ENCODE data around the gene ADNP. TPM values are rescaled to one million over a fixed set of nuclear protein-coding genes. Genes with fewer than 3 reads are reported as not detected.
A peak's percentile ranks its signal among the peaks of the same experiment; 100 is the strongest.

The ADNP gene
- total and polyA plus RNA-seq, 2 experiments from 2014 or later, result 13.1 to 43.7 TPM

DNA sequence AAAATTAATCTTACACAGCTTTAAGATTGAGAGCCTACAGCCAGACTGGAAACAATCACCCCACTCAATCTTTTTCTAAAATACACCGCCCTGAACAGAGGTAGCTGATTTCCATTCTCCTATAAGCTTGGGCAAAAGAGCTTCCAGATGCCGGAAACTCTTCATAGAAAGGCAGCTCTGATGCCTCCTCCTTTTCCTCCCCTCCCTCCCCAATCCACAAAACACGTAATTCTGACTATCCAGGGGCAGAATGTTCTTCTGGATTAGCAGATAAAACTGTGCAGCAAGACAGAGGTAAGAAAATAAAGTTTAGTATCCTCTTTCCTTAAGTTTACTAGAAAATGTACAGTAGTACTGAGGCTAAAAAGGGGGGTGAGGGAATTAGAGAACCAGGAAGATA lies 15.8 kb downstream of the ADNP start:
- no peak for DNase-seq (ENCODE audit: low spot score)
- Histone ChIP-seq H3K9me2 (replicated peaks; ENCODE audit: insufficient read depth) (no peaks in the 10 kb centered on the region), H3K27me3 (no peaks in the 10 kb centered on the region), H3K79me2 (peaks cover 98% of the 10 kb centered on the region), H3K4me3 (no peak overlapping the region), H2AFZ (no peak overlapping the region), H3K36me3 (replicated peaks; ENCODE audit: insufficient read depth, low read depth) (no peaks in the 10 kb centered on the region), H3K9me3 (ENCODE audit: low read depth) (no peaks in the 10 kb centered on the region), H4K20me1 (ENCODE audit: insufficient read depth, poor library complexity, severe bottlenecking) (peaks cover 99% of the 10 kb centered on the region), H3K27ac (peak overlapping the region; percentile 41), H3K4me1 (ENCODE audit: insufficient read depth) (peaks cover 72% of the 10 kb centered on the region), H3K4me2 (peak overlapping the region; percentile 44)
- no peak for TF ChIP-seq EZH2 (IDR thresholded peaks at IDR 0.05; ENCODE audit: borderline replicate concordance)
- no peak for TF ChIP-seq EZH2phosphoT487 (IDR thresholded peaks at IDR 0.05; ENCODE audit: low read depth, severe bottlenecking, unreplicated experiment)
- TF ChIP-seq, protein P1, sequence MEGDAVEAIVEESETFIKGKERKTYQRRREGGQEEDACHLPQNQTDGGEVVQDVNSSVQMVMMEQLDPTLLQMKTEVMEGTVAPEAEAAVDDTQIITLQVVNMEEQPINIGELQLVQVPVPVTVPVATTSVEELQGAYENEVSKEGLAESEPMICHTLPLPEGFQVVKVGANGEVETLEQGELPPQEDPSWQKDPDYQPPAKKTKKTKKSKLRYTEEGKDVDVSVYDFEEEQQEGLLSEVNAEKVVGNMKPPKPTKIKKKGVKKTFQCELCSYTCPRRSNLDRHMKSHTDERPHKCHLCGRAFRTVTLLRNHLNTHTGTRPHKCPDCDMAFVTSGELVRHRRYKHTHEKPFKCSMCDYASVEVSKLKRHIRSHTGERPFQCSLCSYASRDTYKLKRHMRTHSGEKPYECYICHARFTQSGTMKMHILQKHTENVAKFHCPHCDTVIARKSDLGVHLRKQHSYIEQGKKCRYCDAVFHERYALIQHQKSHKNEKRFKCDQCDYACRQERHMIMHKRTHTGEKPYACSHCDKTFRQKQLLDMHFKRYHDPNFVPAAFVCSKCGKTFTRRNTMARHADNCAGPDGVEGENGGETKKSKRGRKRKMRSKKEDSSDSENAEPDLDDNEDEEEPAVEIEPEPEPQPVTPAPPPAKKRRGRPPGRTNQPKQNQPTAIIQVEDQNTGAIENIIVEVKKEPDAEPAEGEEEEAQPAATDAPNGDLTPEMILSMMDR (IDR thresholded peaks at IDR 0.05; ENCODE audit: poor library complexity), result no peak
- 42% methylated on average over 3 of the region's 3 CpGs for WGBS (ENCODE audit: low lambda C conversion rate, missing lambda C conversion rate)

DNA sequence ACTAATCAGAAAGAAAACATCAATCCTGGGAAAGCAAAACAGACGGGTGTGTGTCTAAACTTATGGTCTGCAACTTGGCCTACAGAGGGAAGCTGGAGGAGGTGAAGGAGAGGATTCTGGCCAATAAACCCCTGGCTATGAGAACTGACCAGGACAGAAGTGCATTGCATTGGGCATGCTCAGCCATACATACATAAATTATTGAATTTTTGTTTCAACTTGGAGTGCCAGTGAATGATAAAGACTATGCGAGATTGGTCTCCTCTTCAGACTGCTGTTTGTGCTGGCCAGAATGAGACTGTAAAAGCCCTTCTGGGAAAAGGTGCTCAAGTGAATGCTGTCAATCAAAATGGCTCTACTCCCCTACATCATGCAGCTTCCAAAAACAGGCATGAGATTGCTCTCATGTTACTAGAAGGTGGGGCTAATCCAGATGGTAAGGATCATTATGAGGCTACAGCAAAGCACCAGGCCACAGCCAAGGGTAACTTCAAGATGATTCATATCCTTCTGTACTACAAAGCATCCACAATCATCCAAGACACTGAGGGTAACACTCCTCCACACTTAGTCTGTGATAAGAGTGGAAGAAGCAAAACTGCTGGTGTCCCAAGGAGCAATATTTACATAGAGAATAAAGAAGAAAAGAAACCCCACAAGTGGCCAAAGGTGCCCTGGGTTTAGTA lies 17.4 kb downstream of the ADNP start:
- TF ChIP-seq, protein P1 (IDR thresholded peaks at IDR 0.05; ENCODE audit: poor library complexity), result no peak
- Histone ChIP-seq H3K9me2 (replicated peaks; ENCODE audit: insufficient read depth) (no peaks in the 10 kb centered on the region), H3K9me3 (ENCODE audit: low read depth) (no peaks in the 10 kb centered on the region), H3K4me3 (no peak overlapping the region), H3K4me2 (no peak overlapping the region), H3K27me3 (no peaks in the 10 kb centered on the region), H4K20me1 (ENCODE audit: insufficient read depth, poor library complexity, severe bottlenecking) (peaks cover 98% of the 10 kb centered on the region), H3K27ac (no peak overlapping the region), H3K36me3 (replicated peaks; ENCODE audit: insufficient read depth, low read depth) (no peaks in the 10 kb centered on the region), H3K79me2 (peaks cover 98% of the 10 kb centered on the region), H3K4me1 (ENCODE audit: insufficient read depth) (peaks cover 68% of the 10 kb centered on the region), H2AFZ (no peak overlapping the region)
- no peak for DNase-seq (ENCODE audit: low spot score)
- 66% methylated on average over 2 of the region's 2 CpGs for WGBS (ENCODE audit: low lambda C conversion rate, missing lambda C conversion rate)

DNA sequence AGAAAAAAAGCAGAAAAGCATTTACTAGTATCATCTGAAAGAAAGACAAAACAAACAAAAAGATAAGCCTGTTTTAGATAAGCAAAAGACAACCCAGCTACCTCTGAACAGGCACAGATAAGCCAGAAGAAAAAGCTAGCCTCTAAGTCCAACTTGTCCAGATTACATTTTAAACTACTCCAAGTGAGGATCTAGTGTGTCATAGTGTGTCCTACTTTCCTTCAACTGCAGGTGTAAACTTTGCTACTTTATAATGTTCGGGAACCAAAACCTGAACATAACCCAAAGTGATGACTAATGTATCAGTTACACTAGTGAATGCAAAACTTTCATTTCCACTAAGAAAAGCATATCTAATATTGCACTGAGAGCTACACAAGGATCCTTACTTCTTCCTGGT lies 19.5 kb downstream of the ADNP start:
- H2AFZ ChIP-seq, result no peak overlapping the region
- H3K4me3 ChIP-seq, result no peak overlapping the region
- peaks cover 98% of the 10 kb centered on the region for H3K79me2 ChIP-seq
- H3K27me3 ChIP-seq, result no peaks in the 10 kb centered on the region
- WGBS (ENCODE audit: low lambda C conversion rate, missing lambda C conversion rate), result 73% methylated on average over 1 of the region's 1 CpG
- H3K36me3 ChIP-seq (replicated peaks; ENCODE audit: insufficient read depth, low read depth), result no peaks in the 10 kb centered on the region
- H4K20me1 ChIP-seq (ENCODE audit: insufficient read depth, poor library complexity, severe bottlenecking), result peaks cover 97% of the 10 kb centered on the region
- H3K9me2 ChIP-seq (replicated peaks; ENCODE audit: insufficient read depth), result no peaks in the 10 kb centered on the region
- peaks cover 54% of the 10 kb centered on the region for H3K4me1 ChIP-seq (ENCODE audit: insufficient read depth)
- no peaks in the 10 kb centered on the region for H3K9me3 ChIP-seq (ENCODE audit: low read depth)
- H3K27ac ChIP-seq, result peak overlapping the region; percentile 53
- no peak for DNase-seq (ENCODE audit: low spot score)
- TF ChIP-seq EZH2phosphoT487 (IDR thresholded peaks at IDR 0.05; ENCODE audit: low read depth, severe bottlenecking, unreplicated experiment), result no peak
- TF ChIP-seq, protein P1 (IDR thresholded peaks at IDR 0.05; ENCODE audit: poor library complexity), result no peak
- TF ChIP-seq EZH2 (IDR thresholded peaks at IDR 0.05; ENCODE audit: borderline replicate concordance), result no peak
- peak overlapping the region; percentile 38 for H3K4me2 ChIP-seq
